ENCODE data around the gene DPM2.

DNA sequence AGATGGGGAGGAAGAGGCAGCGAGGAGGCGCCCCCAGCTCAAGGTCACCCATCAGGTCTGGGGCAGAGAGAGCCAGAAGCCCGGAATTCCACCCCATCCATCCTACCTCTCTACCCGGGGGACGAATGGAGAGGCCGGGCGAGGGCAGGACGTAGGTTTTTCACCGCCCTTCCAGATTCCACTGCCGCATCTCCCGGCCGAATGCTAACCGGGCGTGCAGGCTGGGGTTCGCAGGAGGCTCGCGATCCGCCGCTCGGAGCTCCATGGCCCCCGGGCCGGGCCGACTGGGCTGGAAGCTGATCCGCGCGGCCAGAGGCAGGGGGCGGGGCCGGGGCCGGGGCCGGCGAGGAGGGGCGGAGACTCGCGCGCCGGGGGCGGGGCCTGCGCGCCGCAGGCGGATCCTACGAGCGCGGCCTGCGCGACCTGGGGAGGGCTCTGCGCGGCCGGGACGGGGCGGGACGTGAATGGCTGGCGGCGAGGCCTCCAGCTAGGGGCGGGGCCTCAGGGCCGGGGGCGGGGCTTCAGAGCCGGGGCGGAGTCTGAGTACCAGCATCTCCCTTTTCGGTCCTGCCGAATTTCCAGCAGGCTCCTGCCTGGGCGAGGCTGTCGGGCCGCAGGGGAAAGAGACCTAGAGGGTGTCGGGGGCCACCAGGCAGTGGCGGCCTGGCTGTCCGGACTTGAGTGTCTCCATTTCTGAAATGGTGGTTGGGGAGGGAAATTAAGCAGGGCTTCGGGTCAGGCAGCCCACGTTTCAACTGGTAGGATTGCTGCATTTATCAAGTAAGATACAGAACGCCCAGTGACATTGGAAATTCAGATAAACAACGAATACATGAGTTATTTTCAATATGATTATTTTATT is 20.7 kb downstream of the DPM2 start, which contains the start of gene ST6GALNAC4:
- TF ChIP-seq, protein P1, sequence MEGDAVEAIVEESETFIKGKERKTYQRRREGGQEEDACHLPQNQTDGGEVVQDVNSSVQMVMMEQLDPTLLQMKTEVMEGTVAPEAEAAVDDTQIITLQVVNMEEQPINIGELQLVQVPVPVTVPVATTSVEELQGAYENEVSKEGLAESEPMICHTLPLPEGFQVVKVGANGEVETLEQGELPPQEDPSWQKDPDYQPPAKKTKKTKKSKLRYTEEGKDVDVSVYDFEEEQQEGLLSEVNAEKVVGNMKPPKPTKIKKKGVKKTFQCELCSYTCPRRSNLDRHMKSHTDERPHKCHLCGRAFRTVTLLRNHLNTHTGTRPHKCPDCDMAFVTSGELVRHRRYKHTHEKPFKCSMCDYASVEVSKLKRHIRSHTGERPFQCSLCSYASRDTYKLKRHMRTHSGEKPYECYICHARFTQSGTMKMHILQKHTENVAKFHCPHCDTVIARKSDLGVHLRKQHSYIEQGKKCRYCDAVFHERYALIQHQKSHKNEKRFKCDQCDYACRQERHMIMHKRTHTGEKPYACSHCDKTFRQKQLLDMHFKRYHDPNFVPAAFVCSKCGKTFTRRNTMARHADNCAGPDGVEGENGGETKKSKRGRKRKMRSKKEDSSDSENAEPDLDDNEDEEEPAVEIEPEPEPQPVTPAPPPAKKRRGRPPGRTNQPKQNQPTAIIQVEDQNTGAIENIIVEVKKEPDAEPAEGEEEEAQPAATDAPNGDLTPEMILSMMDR (IDR thresholded peaks at IDR 0.05): no peak
- peak; percentile 47 to 63 for TF ChIP-seq POLR2A (IDR thresholded peaks at IDR 0.05)

All from uterus (tissue), 2 donors.